Measurements from ENCODE around the gene PHETA2. TPM values are rescaled to one million over a fixed set of nuclear protein-coding genes. Genes with fewer than 3 reads are reported as not detected.

The PHETA2 gene
- total RNA-seq, 1 experiment from 2014 or later, result not detected

DNA sequence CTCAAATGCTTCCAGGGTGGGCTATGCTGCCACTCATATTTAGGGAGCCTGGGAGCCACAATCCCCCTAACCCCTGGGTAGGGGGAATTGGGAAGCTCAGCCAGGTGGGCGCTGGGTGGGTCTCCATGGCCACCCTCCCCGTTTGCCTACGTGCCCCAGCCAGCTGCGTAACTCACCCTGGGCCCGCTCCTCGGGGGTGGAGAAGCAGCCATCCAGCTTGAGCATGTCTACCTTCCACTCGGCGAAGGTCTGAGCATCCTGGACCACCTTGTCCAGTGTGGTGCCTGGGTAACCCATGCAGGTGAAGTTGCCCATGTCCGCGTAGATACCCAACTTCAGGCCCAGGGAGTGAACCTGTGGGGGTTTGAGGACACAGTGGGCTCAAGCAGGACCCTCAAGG lies 7.1 kb upstream of the PHETA2 start:
- CTCF ChIA-PET, result interaction anchor here (0.8 kb wide), 1 partner anchor 99 kb away, joined by 3 read pairs; no protein-coding TSS in a partner anchor
- POLR2A ChIA-PET, result no interaction called here
- no TSS peak for BruUV-seq (replicated peaks)
- DNase-seq (ENCODE audit: unreplicated experiment), result no peak
- TF ChIP-seq, protein P1, sequence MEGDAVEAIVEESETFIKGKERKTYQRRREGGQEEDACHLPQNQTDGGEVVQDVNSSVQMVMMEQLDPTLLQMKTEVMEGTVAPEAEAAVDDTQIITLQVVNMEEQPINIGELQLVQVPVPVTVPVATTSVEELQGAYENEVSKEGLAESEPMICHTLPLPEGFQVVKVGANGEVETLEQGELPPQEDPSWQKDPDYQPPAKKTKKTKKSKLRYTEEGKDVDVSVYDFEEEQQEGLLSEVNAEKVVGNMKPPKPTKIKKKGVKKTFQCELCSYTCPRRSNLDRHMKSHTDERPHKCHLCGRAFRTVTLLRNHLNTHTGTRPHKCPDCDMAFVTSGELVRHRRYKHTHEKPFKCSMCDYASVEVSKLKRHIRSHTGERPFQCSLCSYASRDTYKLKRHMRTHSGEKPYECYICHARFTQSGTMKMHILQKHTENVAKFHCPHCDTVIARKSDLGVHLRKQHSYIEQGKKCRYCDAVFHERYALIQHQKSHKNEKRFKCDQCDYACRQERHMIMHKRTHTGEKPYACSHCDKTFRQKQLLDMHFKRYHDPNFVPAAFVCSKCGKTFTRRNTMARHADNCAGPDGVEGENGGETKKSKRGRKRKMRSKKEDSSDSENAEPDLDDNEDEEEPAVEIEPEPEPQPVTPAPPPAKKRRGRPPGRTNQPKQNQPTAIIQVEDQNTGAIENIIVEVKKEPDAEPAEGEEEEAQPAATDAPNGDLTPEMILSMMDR (IDR thresholded peaks at IDR 0.05; ENCODE audit: unreplicated experiment), result no peak
- no peak overlapping the region for H3K4me3 Mint-ChIP-seq (ENCODE audit: unreplicated experiment)
- no peaks in the 10 kb centered on the region for H3K4me1 Mint-ChIP-seq (ENCODE audit: insufficient read depth, unreplicated experiment)
- no peaks in the 10 kb centered on the region for H3K27me3 Mint-ChIP-seq (ENCODE audit: insufficient read depth, unreplicated experiment)
- no peaks in the 10 kb centered on the region for H3K9me3 Mint-ChIP-seq (ENCODE audit: unreplicated experiment)
- H3K36me3 Mint-ChIP-seq (ENCODE audit: insufficient read depth, unreplicated experiment), result no peaks in the 10 kb centered on the region
- intact Hi-C loops (cut with micrococcal nuclease), result no loop called here
- no peak overlapping the region for H3K27ac Mint-ChIP-seq (ENCODE audit: low read depth, unreplicated experiment)

DNA sequence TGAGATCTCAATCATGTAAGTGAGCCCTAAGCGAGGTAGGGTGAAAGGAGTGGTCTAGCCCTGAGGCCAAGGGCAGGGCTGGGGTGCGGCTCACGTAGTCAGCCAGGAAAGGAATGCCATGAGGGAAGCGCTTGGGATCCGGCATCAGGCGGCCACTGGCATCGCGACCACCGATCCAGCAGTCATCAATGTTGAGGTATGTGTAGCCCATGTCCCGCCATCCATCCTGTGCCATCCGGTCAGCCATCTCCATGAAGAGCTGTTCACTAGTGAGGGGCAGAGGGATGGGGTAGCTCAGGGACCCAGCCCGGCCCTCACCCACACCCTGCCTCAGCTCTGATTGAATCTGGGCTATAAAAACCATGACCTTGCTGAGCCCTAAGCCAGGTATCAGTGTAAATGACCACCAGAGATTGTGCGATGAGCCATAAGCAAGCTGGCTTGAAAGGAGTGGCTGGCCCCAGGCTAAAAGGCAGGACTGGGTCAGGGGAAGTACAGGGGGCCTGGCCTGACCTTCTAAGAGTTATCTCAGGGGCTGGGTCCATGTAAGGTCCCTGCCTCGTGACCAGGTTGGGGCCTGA lies 6.3 kb upstream of the PHETA2 start:
- Mint-ChIP-seq H3K27ac (ENCODE audit: low read depth, unreplicated experiment) (no peak overlapping the region), H3K4me3 (ENCODE audit: unreplicated experiment) (no peak overlapping the region), H3K36me3 (ENCODE audit: insufficient read depth, unreplicated experiment) (no peaks in the 10 kb centered on the region), H3K4me1 (ENCODE audit: insufficient read depth, unreplicated experiment) (no peaks in the 10 kb centered on the region), H3K27me3 (ENCODE audit: insufficient read depth, unreplicated experiment) (no peaks in the 10 kb centered on the region), H3K9me3 (ENCODE audit: unreplicated experiment) (no peaks in the 10 kb centered on the region)
- BruUV-seq (replicated peaks), result no TSS peak
- intact Hi-C loops (cut with micrococcal nuclease), result no loop called here
- TF ChIP-seq, protein P1 (IDR thresholded peaks at IDR 0.05; ENCODE audit: unreplicated experiment), result no peak
- no peak for DNase-seq (ENCODE audit: unreplicated experiment)
- ChIA-PET CTCF (no interaction called here), POLR2A (no interaction called here)

DNA sequence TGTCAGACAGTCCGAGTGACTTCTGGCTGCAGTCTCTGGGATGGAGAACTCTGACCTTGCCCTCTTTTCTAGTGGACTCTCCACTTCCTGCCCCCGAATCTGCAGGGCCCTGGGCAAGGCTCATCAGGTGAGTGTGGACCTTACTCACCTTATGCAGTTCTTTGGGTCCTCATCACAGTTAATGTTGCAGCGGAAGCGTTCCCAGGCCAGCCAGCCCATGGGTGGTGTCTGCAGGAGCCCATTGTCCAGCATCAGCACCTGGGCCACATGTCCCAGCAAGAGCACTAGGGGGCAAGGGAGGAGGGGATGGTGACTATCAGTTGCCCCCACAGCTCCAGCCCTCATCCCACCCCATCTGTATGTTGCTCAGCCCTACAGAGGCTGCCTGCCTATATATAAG lies 5.8 kb upstream of the PHETA2 start:
- intact Hi-C loops (cut with micrococcal nuclease), result no loop called here
- POLR2A ChIA-PET, result interaction anchor here (3.6 kb wide), 1 partner anchor 11 kb away, joined by 39 read pairs; the partner anchor contains the start of gene SMDT1
- no peak overlapping the region for H3K4me3 Mint-ChIP-seq (ENCODE audit: unreplicated experiment)
- no peaks in the 10 kb centered on the region for H3K27me3 Mint-ChIP-seq (ENCODE audit: insufficient read depth, unreplicated experiment)
- no peak overlapping the region for H3K27ac Mint-ChIP-seq (ENCODE audit: low read depth, unreplicated experiment)
- no peaks in the 10 kb centered on the region for H3K9me3 Mint-ChIP-seq (ENCODE audit: unreplicated experiment)
- no peaks in the 10 kb centered on the region for H3K36me3 Mint-ChIP-seq (ENCODE audit: insufficient read depth, unreplicated experiment)
- H3K4me1 Mint-ChIP-seq (ENCODE audit: insufficient read depth, unreplicated experiment), result no peaks in the 10 kb centered on the region
- TF ChIP-seq, protein P1 (IDR thresholded peaks at IDR 0.05; ENCODE audit: unreplicated experiment), result no peak
- BruUV-seq (replicated peaks), result no TSS peak
- no peak for DNase-seq (ENCODE audit: unreplicated experiment)
- CTCF ChIA-PET, result no interaction called here

DNA sequence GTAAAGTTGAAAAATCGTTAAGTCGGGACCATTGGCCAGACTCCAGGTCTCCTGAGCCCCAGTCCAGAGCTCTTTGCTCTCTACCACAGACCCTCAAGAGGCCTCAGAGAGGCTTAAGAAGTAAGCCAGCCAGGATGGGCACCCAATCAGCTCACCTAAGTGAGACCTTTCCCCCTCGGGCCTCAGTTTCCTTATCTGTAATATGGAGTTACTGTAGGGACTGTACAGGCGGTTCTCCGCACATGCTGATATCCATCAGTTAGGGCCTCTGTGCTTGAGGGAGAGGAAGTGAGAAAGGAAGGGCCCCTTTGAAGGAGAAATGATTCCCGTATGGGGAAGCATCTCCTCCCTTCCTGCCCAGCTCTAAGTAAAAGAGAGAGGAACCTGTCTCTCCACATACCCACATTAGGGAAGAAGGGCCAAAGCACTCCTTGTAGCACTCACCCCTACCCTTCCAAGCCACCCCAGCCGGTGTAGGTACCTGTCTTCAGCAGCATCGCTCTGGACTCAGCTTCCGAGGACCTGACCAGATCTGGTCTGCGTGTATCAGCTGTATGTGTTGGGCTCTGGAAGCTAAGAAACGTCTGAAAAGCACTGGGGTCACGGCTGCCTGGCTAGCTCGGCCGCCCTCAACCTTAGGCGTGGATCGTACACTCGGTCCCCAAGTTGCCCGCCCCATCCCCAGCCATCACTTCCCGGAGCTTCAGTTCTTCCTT lies 4.1 kb upstream of the PHETA2 start:
- ChIA-PET CTCF (interaction anchor here (0.6 to 1.2 kb wide), 5 partner anchors 18 to 103 kb away, joined by 3 to 5 read pairs (median 3); no protein-coding TSS in a partner anchor), POLR2A (interaction anchor here (0.6 to 3.6 kb wide), 12 partner anchors 8 to 270 kb away, joined by 3 to 39 read pairs (median 3); partner anchors contain the start of genes CCDC134, CENPM, NDUFA6 and SMDT1)
- H3K4me3 Mint-ChIP-seq (ENCODE audit: unreplicated experiment), result peak overlapping the region; percentile 82
- TF ChIP-seq, protein P1 (IDR thresholded peaks at IDR 0.05; ENCODE audit: unreplicated experiment), result no peak
- intact Hi-C loops (cut with micrococcal nuclease), result no loop called here
- no peaks in the 10 kb centered on the region for H3K36me3 Mint-ChIP-seq (ENCODE audit: insufficient read depth, unreplicated experiment)
- BruUV-seq (replicated peaks), result TSS peak; percentile 75
- no peaks in the 10 kb centered on the region for H3K9me3 Mint-ChIP-seq (ENCODE audit: unreplicated experiment)
- no peaks in the 10 kb centered on the region for H3K4me1 Mint-ChIP-seq (ENCODE audit: insufficient read depth, unreplicated experiment)
- no peak for DNase-seq (ENCODE audit: unreplicated experiment)
- no peaks in the 10 kb centered on the region for H3K27me3 Mint-ChIP-seq (ENCODE audit: insufficient read depth, unreplicated experiment)
- H3K27ac Mint-ChIP-seq (ENCODE audit: low read depth, unreplicated experiment), result peak overlapping the region; percentile 89

Data from MCF 10A (cell line).